LHCN-M2 (cell line): ENCODE measurements around the gene TMEM38A. TPM values are rescaled to one million over a fixed set of nuclear protein-coding genes. Genes with fewer than 3 reads are reported as not detected.

ENCODE experiments used
- total RNA-seq: library from RNA; depleted of rRNA; stranded (reverse); fragments of >200 nt; gene quantifications from 2 replicates; pipeline ENCODE4 v1.2.3, GENCODE V29; 2014; rRNA removed

The TMEM38A gene
- total RNA-seq, 1 experiment from 2014 or later: 3.2 TPM

Other genes starting within 250 kb of the TMEM38A start
- 9.3 and 10.8 TPM in 2 replicates for gene EPS15L1, start 189.2 kb upstream of the TMEM38A start, total RNA-seq
- gene CALR3, start 165.0 kb upstream of the TMEM38A start, total RNA-seq: 0.13 TPM in 1 of 2 replicates, not detected in the other
- gene C19orf44, start 164.7 kb upstream of the TMEM38A start, total RNA-seq: 2.4 and 3.8 TPM in 2 replicates
- 5.8 and 6.5 TPM in 2 replicates for gene CHERP, start 118.7 kb upstream of the TMEM38A start, total RNA-seq
- 33.2 and 34.3 TPM in 2 replicates for gene SLC35E1, start 88.7 kb upstream of the TMEM38A start, total RNA-seq
- gene MED26, start 32.9 kb upstream of the TMEM38A start, total RNA-seq: 7.4 and 8.9 TPM in 2 replicates
- 97.1 and 97.3 TPM in 2 replicates for gene SMIM7, start 995 bp upstream of the TMEM38A start, total RNA-seq
- gene NWD1, start 58.7 kb downstream of the TMEM38A start, total RNA-seq: not detected in 2 replicates
- 21.0 and 25.5 TPM in 2 replicates for gene SIN3B, start 168.3 kb downstream of the TMEM38A start, total RNA-seq
- not detected in 2 replicates for gene F2RL3, start 227.9 kb downstream of the TMEM38A start, total RNA-seq